Activated naive CD4-positive, alpha-beta T cell (primary cell): Measurements from ENCODE around the gene WNT10A.
"Not testable (repeated sequence)": the region's sequence is repeated elsewhere in the genome, so short reads cannot be mapped to it uniquely, and the experiment has no call there.

ENCODE experiments used
- DNase-seq, 4 experiments: peaks; one replicate each; lab custom pipeline; 2025; lab: John Stamatoyannopoulos, UW

WNT10A gene

DNA sequence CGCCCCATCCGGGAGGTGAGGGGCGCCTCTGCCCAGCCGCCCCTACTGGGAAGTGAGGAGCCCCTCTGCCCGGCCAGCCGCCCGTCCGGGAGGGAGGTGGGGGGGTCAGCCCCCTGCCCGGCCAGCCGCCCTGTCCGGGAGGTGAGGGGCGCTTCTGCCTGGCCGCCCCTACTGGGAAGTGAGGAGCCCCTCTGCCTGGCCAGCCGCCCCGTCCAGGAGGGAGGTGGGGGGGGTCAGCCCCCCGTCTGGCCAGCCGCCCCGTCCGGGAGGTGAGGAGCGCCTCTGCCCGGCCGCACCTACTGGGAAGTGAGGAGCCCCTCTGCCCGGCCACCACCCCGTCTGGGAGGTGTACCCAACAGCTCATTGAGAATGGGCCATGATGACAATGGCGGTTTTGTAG, 51.1 kb downstream of the WNT10A start:
- not testable (repeated sequence) for DNase-seq
